Dedifferentiated amniotic fluid mesenchymal stem cell (primary cell): ENCODE results near the gene LRATD1.
"Not testable (repeated sequence)": the region's sequence is repeated elsewhere in the genome, so short reads cannot be mapped to it uniquely, and the experiment has no call there.

ENCODE experiments used
- DNase-seq: peaks from one replicate; pipeline ENCODE4 v3.0.0-alpha.2; 2016; ENCODE audit errors: extremely low spot score

The LRATD1 gene, protein sequence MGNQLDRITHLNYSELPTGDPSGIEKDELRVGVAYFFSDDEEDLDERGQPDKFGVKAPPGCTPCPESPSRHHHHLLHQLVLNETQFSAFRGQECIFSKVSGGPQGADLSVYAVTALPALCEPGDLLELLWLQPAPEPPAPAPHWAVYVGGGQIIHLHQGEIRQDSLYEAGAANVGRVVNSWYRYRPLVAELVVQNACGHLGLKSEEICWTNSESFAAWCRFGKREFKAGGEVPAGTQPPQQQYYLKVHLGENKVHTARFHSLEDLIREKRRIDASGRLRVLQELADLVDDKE

GRCh38 chr2:14632133-14632936 is at the start of gene LRATD1:
Gene LRATD1 (plus strand): TSS chr2:14632717. CDS start chr2:14633980, 1,263 bp downstream.
- peak; percentile 16 for DNase-seq

- no peak for DNase-seq
These were observed 49.5 kb upstream of the LRATD1 start for GRCh38 chr2:14583059-14583458.

DNA sequence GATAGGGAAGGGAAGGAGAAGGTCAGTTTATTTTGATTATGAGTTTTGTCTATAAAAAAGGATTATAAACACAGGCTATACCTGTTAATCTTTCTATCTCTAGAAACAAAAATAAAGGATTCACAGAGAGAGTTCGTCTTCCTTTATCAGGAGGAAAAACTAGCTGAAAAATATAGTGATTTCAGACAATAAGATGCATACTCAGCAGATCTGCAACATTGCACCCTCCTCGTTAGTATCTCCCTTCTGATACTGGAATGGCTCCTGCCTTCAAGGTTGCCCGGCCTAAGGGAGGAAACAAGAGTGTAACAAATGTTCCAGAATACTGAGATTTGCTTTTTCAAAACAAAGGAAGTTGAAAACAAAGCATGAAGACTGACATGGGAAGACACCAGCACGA is 48.7 kb upstream of the LRATD1 start:
- no peak for DNase-seq

- no peak for DNase-seq
These were observed 45.4 kb upstream of the LRATD1 start for GRCh38 chr2:14587119-14587518.

GRCh38 chr2:14601156-14601770 is 31.3 kb upstream of the LRATD1 start:
- DNase-seq, result no peak

GRCh38 chr2:14602309-14602708 is 30.2 kb upstream of the LRATD1 start:
- DNase-seq, result no peak

GRCh38 chr2:14603676-14604075 is 28.8 kb upstream of the LRATD1 start:
- no peak for DNase-seq

- DNase-seq, result no peak
These were observed 24.3 kb upstream of the LRATD1 start for GRCh38 chr2:14608245-14608644.

DNA sequence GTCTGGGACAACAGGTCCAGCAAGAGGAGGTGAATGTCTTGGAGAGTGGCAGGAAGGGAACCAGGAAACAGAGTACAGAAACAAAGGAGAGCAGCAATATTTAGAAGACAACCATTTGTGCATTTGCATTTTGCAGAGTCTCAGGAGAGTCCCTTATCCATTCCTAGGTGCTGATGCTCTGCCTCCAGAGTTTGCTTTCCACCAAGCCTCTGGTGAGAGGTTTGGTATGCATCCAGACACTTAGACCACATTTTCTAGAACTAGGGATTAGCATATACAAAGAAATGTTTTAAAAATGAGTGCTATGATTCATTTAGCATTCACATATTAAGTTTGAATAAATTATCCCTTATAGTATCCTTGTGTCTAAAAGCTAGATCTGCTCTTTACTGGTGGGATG is 18.5 kb upstream of the LRATD1 start:
- no peak for DNase-seq

- no peak for DNase-seq
These were observed 17.4 kb upstream of the LRATD1 start for GRCh38 chr2:14615121-14615520.

- no peak for DNase-seq
These were observed 16.8 kb upstream of the LRATD1 start for GRCh38 chr2:14615760-14616159.

DNA sequence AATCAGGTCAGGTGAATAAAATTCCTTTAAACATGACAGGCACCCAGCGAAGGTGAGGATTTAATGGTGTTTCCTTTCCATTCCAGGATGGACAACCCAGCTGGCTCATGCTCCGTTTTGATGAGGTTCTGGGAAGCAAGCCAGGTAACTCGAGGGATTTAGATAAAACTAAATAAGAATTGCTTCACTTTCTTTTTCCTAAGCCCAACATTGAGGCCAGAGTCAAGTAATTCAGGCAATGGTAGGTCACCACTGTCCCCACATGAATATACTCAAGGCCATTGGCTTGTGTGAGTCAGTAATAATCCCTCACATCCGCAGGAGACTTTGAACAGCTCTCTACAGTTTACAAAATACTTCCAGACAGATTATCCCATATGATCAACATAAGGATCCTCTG is 16.2 kb upstream of the LRATD1 start:
- no peak for DNase-seq

DNA sequence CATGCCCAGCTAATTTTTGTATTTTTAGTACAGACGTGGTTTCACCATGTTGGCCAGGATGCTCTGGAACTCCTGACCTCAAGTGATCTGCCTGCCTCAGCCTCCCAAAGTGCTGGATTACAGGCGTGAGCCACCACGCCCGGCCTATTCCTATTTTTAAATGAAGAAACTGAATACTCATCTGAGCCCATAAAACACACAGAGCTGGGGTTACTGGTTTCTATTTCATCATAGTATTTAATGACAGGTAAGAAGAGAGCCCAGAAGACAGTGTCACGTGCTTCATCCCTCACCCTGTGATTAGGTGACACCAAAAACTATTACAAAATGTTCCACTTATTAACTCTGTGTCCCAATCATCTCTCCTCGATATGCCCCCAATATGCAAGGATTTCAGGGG is 15.6 kb upstream of the LRATD1 start:
- no peak for DNase-seq

DNA sequence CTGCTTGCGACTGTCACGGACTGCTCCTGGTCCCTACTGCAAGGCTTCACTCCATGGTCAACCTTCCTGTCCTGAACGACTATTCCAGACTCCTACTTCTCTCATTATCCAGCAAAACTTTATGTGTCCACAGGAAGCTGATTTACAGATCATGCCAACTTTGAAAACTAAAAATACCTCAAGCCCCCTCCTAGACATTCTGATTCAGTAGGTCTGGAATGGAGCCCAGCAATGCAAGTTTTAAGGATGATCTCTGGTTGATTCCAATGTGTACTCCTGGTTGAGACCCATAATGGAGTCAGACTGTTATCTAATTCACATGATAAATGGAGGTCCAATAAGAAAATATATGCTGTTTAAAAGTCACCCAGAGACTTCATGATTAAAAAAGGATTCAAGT is 13.1 kb upstream of the LRATD1 start:
- DNase-seq, result no peak

GRCh38 chr2:14621114-14621513 is 11.4 kb upstream of the LRATD1 start:
- DNase-seq, result no peak

DNA sequence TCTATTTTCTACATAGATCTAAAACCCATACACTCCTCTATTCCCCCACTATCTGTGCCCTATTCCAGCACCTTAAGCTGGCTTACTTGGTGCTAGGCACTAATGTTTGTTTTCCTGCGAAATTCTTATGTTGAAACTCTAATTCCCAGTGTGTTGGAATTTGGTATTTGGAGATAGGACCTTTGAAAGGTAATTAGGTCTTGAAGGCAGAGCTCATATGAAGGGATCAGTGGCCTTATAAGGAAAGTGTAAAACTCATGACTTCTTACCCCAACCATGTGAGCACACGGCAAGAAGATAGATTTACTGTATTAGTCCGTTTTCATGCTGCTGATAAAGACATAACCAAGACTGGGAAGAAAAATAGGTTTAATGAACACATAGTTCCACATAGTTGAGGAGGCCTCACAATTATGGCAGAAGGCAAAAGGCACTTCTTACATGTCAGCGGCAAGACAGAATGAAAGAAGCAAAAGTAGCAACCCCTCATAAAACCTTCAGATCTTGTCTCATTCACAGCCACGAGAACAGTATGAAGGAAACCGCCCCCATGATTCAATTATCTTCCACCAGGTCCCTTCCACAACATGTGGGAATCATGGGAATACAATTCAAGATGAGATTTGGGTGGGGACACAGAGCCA is 10.5 kb upstream of the LRATD1 start:
- no peak for DNase-seq

DNA sequence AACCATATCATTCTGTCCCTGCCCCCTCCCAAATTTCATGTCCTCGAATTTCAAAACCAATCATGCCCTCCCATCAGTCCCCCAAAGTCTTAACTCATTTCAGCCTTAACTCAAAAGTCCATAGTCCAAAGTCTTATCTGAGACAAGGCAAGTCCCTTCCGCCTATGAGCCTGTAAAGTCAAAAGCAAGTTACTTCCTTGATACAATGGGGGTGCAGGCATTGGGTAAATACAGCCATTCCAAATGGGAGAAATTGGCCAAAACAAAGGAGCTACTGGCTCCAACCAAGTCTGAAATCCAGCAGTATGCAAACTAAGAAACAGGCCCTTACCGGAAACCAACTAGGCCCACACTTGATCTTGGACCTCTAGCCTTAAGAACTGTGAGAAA is 10.0 kb upstream of the LRATD1 start:
- DNase-seq, result not testable (repeated sequence)

- DNase-seq, result no peak
These were observed 9.3 kb upstream of the LRATD1 start for GRCh38 chr2:14623237-14623636.

DNA sequence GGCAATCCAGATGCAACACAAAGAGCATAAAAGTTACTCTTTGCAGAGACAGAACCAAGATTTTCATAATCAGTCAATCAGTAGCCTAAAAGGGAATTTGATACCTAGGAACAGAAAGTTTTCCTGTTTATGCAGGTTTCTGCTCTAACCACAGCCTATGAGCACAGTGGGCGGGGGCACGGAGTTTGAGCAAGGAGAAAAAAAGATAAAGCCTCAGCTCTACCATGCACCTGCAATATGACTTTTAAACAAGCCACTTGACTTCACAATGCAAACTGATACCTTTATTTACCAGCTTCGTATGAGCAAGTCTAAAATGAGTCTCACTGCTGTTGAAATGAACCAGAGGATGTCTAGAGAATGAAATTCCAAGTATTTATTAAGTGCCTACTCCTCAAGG is 5.6 kb upstream of the LRATD1 start:
- DNase-seq, result no peak

GRCh38 chr2:14628901-14629300 is 3.6 kb upstream of the LRATD1 start:
- DNase-seq, result no peak

DNA sequence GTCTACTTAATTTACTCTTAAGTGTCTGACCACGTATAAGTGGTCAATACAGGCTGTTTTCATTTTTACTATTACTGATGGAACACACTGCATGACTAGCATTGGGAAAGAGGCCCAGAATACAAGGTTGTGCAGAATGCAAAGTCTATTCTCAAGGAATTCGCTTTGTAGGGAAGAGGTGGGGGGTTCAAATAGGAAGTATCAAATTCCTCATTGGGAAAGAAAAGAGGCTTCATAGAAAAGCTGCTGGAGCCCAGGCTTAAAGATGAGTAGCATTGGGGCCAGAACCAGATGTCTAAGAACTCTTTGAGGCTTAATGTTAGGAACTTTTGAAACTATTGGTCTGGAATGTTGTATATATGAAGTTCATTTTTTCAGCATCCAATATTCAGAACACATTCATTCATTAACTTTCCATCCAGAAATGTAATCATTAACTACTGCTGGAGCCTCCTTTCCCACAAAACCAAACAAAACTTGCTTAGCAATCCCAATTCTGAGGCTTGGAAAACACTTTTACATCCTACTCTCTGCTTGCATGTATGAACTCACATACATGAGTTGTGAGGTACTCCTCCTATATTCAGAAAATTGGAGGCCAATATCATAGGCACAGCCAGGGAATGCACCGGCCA is 994 bp upstream of the LRATD1 start:
- DNase-seq, result no peak

GRCh38 chr2:14633061-14633460 is 544 bp downstream of the LRATD1 start:
- no peak for DNase-seq
